HG02852 (cell line): Measurements from ENCODE around the gene FBXO33.
"Not testable (repeated sequence)": the region's sequence is repeated elsewhere in the genome, so short reads cannot be mapped to it uniquely, and the experiment has no call there.

ENCODE experiments used
- ATAC-seq: cut with Tn5 transposase; IDR thresholded peaks from one replicate; pipeline ENCODE4 v1.9.1; 2021; ENCODE audit warnings: mild to moderate bottlenecking, moderate library complexity; ENCODE audit not compliant: unreplicated experiment

Gene FBXO33

DNA sequence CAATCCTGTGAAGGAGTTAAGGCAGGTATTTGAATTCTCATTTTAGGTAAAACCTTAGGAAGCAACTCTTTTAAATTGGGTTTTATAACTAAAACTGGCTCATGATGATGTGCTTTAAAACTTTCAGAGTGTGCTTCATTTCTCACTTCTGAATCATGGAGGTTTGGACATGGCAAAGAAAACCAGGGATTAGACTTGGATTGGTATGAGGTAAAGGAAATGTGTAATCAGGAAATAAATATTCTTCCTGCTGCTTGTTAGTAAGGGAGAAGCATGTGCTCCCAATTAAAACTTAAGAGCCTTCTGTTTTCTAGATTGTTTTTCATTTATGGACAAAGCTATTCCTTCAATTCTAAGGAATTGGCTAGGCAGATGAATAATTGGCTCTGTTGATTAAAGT lies 57.4 kb downstream of the FBXO33 start:
- ATAC-seq, result no peak

DNA sequence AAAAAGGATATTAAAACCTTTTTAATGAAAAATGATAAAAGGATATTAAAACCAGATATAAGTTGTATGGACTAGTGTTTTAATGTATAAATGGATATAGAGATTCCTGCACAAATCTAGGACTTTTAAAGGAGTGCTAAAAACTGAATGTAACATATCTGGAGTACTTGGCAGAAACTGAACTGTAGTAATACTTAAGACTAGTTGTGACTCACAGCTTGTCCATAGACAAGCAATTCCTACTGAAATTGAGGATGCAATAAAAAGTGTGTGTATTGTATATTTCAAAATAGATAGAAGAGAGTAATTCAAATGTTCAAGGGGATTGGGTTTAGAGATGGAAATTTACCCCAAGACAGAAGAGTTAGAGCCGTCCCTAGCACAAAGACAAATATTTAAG lies 59.6 kb downstream of the FBXO33 start:
- ATAC-seq, result no peak

- ATAC-seq, result no peak
These were observed 61.8 kb downstream of the FBXO33 start for GRCh38 chr14:39370415-39370814.

DNA sequence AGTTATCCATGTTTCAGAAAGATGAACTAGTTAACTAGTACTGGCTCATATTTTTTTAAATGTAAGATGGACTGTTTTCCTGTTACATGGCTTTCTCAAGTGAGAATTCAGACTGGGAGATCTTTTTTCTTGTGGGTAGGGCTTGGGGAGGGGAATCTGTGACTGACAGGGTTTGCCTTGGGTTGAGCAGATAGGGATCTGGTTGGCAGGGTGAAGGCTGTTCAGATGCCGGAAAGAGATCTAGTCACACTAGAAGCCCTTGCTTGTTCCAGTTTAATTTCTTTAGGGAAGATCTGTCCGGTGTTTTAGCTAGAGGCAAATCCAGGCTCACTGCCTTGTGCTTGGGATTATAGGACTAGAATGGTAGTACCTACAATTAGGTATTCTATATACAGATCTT lies 63.2 kb downstream of the FBXO33 start:
- no peak for ATAC-seq

GRCh38 chr14:39368261-39368959 lies 63.8 kb downstream of the FBXO33 start:
- ATAC-seq, result no peak

- no peak for ATAC-seq
These were observed 64.9 kb downstream of the FBXO33 start for GRCh38 chr14:39367387-39367751.

- no peak for ATAC-seq
These were observed 65.5 kb downstream of the FBXO33 start for GRCh38 chr14:39366460-39367386.

GRCh38 chr14:39365354-39365753 lies 66.9 kb downstream of the FBXO33 start:
- no peak for ATAC-seq

GRCh38 chr14:39364509-39364908 lies 67.7 kb downstream of the FBXO33 start:
- ATAC-seq, result no peak

GRCh38 chr14:39361556-39361955 lies 70.7 kb downstream of the FBXO33 start:
- ATAC-seq, result not testable (repeated sequence)

GRCh38 chr14:39360316-39360715 lies 71.9 kb downstream of the FBXO33 start:
- no peak for ATAC-seq

DNA sequence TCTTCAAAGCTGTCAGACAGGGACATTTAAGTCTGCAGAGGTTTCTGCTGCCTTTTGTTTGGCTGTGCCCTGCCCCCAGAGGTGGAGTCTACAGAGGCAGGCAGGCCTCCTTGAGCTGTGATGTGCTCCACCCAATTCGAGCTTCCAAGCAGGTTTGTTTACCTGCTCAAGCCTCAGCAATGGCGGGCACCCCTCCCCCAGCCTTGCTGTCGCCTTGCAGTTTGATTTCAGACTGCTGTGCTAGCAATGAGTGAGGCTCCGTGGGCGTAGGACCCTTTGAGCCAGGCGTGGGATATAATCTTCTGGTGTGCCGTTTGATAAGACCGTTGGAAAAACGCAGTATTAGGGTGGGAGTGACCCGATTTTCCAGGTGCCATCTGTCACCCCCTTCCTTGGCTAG lies 73.2 kb downstream of the FBXO33 start:
- not testable (repeated sequence) for ATAC-seq

DNA sequence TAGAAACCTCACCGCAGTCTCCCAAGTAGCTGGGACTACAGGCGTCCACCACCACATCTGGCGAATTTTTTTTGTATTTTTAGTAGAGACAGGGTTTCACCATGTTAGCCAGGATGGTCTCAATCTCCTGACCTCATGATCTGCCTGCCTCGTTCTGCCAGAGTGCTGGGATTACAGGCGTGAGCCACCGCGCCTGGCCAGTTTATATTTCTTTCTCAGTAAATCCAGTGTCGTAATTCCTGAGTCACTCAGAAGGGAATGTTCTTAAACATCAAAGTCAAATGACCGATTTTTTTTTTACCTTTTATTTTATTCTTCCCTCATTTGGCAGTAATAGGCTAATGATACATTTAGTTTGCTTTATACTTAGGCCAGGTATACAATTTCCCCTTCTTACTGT lies 80.5 kb downstream of the FBXO33 start:
- no peak for ATAC-seq

GRCh38 chr14:39350866-39351265 lies 81.4 kb downstream of the FBXO33 start:
- ATAC-seq, result no peak
